AG04450 (cell line): ENCODE data around the gene IGDCC3. TPM values are rescaled to one million over a fixed set of nuclear protein-coding genes. Genes with fewer than 3 reads are reported as not detected.

Experiments
- CTCF ChIA-PET: fragments of 300-600, 350-600 bp; formaldehyde crosslinking; extraction: SDS; loops from one replicate; lab custom pipeline; 2022; ENCODE audit warnings: antibody characterized with exemption, inconsistent platforms; lab: Charles Lee
- POLR2A ChIA-PET: fragments of 350-600 bp; formaldehyde crosslinking; extraction: SDS; loops from one replicate; lab custom pipeline; 2021; ENCODE audit warnings: antibody characterized with exemption, inconsistent platforms; lab: Yijun Ruan, JAX
- DNase-seq: peaks from one replicate; pipeline ENCODE4 v3.0.0-alpha.2; 2011; ENCODE audit warnings: low read depth, low spot score
- H3K27ac ChIP-seq: one replicate; pipeline ENCODE4 v1.5.1; 2012; ENCODE audit warnings: low read depth, low read length, control low read depth
- H3K27me3 ChIP-seq: one replicate; pipeline ENCODE4 v1.6.0; 2012; ENCODE audit warnings: low read length; ENCODE audit not compliant: control insufficient read depth, insufficient read depth
- H3K4me3 ChIP-seq: 2 replicates; pipeline ENCODE4 v1.5.1; 2011; ENCODE audit warnings: mild to moderate bottlenecking, low read depth, low read length, control low read depth
- H3K9me3 ChIP-seq: 2 replicates; pipeline ENCODE4 v1.5.1; 2012; ENCODE audit warnings: low read length; ENCODE audit not compliant: control insufficient read depth, insufficient read depth
- CTCF ChIP-seq: IDR thresholded peaks from 2 replicates; pipeline ENCODE4 v1.5.1; 2011; ENCODE audit warnings: low read depth, low read length, control low read depth, inconsistent platforms
- polyA plus RNA-seq: library from polyadenylated mRNA; depleted of rRNA; stranded (reverse); fragments of >200 nt; gene quantifications from 2 replicates; pipeline ENCODE4 v1.2.3, GENCODE V29; 2011

The IGDCC3 gene
- polyA plus RNA-seq, 1 experiment: 0.11 TPM

GRCh38 chr15:65302061-65302460 is 75.7 kb downstream of the IGDCC3 start:
- ChIA-PET POLR2A (no interaction called here), CTCF (no interaction called here)
- Histone ChIP-seq H3K27ac (no peak overlapping the region), H3K9me3 (peaks cover 3% of the 10 kb centered on the region; the same call in 1 of the 2 replicates), H3K4me3 (no peak overlapping the region), H3K27me3 (no peaks in the 10 kb centered on the region)
- DNase-seq: no peak
- no peak for TF ChIP-seq CTCF

GRCh38 chr15:65300924-65301441 is 76.8 kb downstream of the IGDCC3 start:
- no peaks in the 10 kb centered on the region for H3K27me3 ChIP-seq
- H3K9me3 ChIP-seq: peaks cover 3% of the 10 kb centered on the region; the same call in 1 of the 2 replicates
- POLR2A ChIA-PET: no interaction called here
- no peak overlapping the region for H3K27ac ChIP-seq
- no peak overlapping the region for H3K4me3 ChIP-seq
- no peak for DNase-seq
- CTCF ChIA-PET: interaction anchor here (1.6 kb wide), 1 partner anchor 112 kb away, joined by 3 read pairs; no protein-coding TSS in a partner anchor
- no peak for TF ChIP-seq CTCF

GRCh38 chr15:65298731-65299130 is 79.1 kb downstream of the IGDCC3 start:
- POLR2A ChIA-PET: no interaction called here
- CTCF ChIA-PET: interaction anchor here (1.0 to 2.6 kb wide), 2 partner anchors 30 to 110 kb away, joined by 4 to 24 read pairs; no protein-coding TSS in a partner anchor
- Histone ChIP-seq H3K27ac (no peak overlapping the region), H3K9me3 (peaks cover 3% of the 10 kb centered on the region; the same call in 1 of the 2 replicates), H3K27me3 (no peaks in the 10 kb centered on the region), H3K4me3 (no peak overlapping the region)
- DNase-seq: no peak
- no peak for TF ChIP-seq CTCF

GRCh38 chr15:65292938-65293518 is 84.8 kb downstream of the IGDCC3 start:
- Histone ChIP-seq H3K27ac (no peak overlapping the region), H3K27me3 (no peaks in the 10 kb centered on the region), H3K4me3 (no peak overlapping the region), H3K9me3 (no peaks in the 10 kb centered on the region)
- DNase-seq: no peak
- TF ChIP-seq CTCF: no peak
- POLR2A ChIA-PET: no interaction called here
- CTCF ChIA-PET: no interaction called here

- CTCF ChIA-PET: interaction anchor here (1.0 kb wide), 1 partner anchor 8 kb away, joined by 5 read pairs; no protein-coding TSS in a partner anchor
- Histone ChIP-seq H3K27ac (no peak overlapping the region), H3K9me3 (no peaks in the 10 kb centered on the region), H3K27me3 (no peaks in the 10 kb centered on the region), H3K4me3 (no peak overlapping the region)
- no peak for TF ChIP-seq CTCF
- POLR2A ChIA-PET: interaction anchor here (1.2 to 1.5 kb wide), 2 partner anchors 15 kb away, joined by 3 to 4 read pairs; partner anchors contain the start of gene RNU5B-1
- DNase-seq: no peak
These were observed 87.6 kb downstream of the IGDCC3 start for GRCh38 chr15:65290228-65290627.
